Osteoblast (primary cell): Measurements from ENCODE around the gene RCOR1. TPM values are rescaled to one million over a fixed set of nuclear protein-coding genes. Genes with fewer than 3 reads are reported as not detected.
"Not testable (repeated sequence)": the region's sequence is repeated elsewhere in the genome, so short reads cannot be mapped to it uniquely, and the experiment has no call there.

Experiments
- DNase-seq: peaks from one replicate; pipeline ENCODE4 v3.0.0; 2011; ENCODE audit warnings: low spot score, mixed read lengths; ENCODE audit not compliant: insufficient read length; ENCODE audit errors: missing footprints
- H2AFZ ChIP-seq: 2 replicates; pipeline ENCODE4 v1.6.0; 2011; ENCODE audit warnings: mild to moderate bottlenecking, low read length
- H3K27ac ChIP-seq: 2 replicates; pipeline ENCODE4 v1.5.1; 2011; ENCODE audit warnings: mild to moderate bottlenecking, low read depth, low read length, moderate library complexity
- H3K27me3 ChIP-seq: 2 replicates; pipeline ENCODE4 v1.6.0; 2012; ENCODE audit warnings: mild to moderate bottlenecking, control low read depth, inconsistent platforms, low read length, moderate library complexity; ENCODE audit not compliant: insufficient read depth
- H3K36me3 ChIP-seq: 2 replicates; pipeline ENCODE4 v1.5.1; 2011; ENCODE audit warnings: mild to moderate bottlenecking, low read length, control low read depth, moderate library complexity; ENCODE audit not compliant: insufficient read depth
- H3K4me1 ChIP-seq: 2 replicates; pipeline ENCODE4 v1.5.1; 2011; ENCODE audit warnings: mild to moderate bottlenecking, low read length, control low read depth, moderate library complexity; ENCODE audit not compliant: insufficient read depth
- H3K4me2 ChIP-seq: 2 replicates; pipeline ENCODE4 v1.6.0; 2011; ENCODE audit warnings: mild to moderate bottlenecking, low read length; ENCODE audit not compliant: insufficient read depth
- H3K4me3 ChIP-seq: fragments of 200-600 bp; sonication (generic); 3 replicates; pipeline ENCODE4 v1.5.1; 2012; ENCODE audit warnings: mild to moderate bottlenecking, low read length, inconsistent platforms; ENCODE audit not compliant: insufficient read depth
- H3K79me2 ChIP-seq: 2 replicates; pipeline ENCODE4 v1.6.0; 2012; ENCODE audit warnings: mild to moderate bottlenecking, low read length, control low read depth, inconsistent platforms; ENCODE audit not compliant: insufficient read depth
- H3K9me3 ChIP-seq: 2 replicates; pipeline ENCODE4 v1.5.1; 2011; ENCODE audit warnings: low read depth, low read length, control low read depth
- H4K20me1 ChIP-seq: 2 replicates; pipeline ENCODE4 v1.6.0; 2012; ENCODE audit warnings: mild to moderate bottlenecking, low read length, control low read depth; ENCODE audit not compliant: insufficient read depth
- CTCF ChIP-seq: IDR thresholded peaks from 2 replicates; pipeline ENCODE4 v1.5.1; 2011; ENCODE audit warnings: mild to moderate bottlenecking, low read depth, low read length, moderate library complexity; ENCODE audit errors: extremely low read depth
- total RNA-seq: library from RNA; depleted of rRNA; stranded (reverse); fragments of >200 nt; gene quantifications from 2 replicates; pipeline ENCODE4 v1.2.3, GENCODE V29; 2012

RCOR1 gene
- total RNA-seq, 1 donor = 11.6 TPM

- Histone ChIP-seq H3K9me3 (no peaks in the 10 kb centered on the region), H2AFZ (no peak overlapping the region), H3K27ac (no peak overlapping the region), H3K4me2 (no peak overlapping the region), H3K4me1 (no peaks in the 10 kb centered on the region), H3K4me3 (no peak overlapping the region), H3K79me2 (no peaks in the 10 kb centered on the region), H3K27me3 (peaks cover 19% of the 10 kb centered on the region), H3K36me3 (no peaks in the 10 kb centered on the region), H4K20me1 (no peaks in the 10 kb centered on the region)
- peak; percentile 79 for DNase-seq
- no peak for TF ChIP-seq CTCF
Measured at GRCh38 chr14:102764220-102764671, 171.8 kb downstream of the RCOR1 start.

- H3K9me3 ChIP-seq, H3K4me3 ChIP-seq, H3K79me2 ChIP-seq, H3K27me3 ChIP-seq, H3K27ac ChIP-seq, H3K4me1 ChIP-seq, H3K4me2 ChIP-seq, H4K20me1 ChIP-seq, DNase-seq, H3K36me3 ChIP-seq, H2AFZ ChIP-seq: not testable (repeated sequence)
Measured at GRCh38 chr14:102765770-102766169, 173.3 kb downstream of the RCOR1 start.

GRCh38 chr14:102768223-102769048 lies 176.0 kb downstream of the RCOR1 start:
- Histone ChIP-seq H3K4me1 (no peaks in the 10 kb centered on the region), H2AFZ (no peak overlapping the region), H3K79me2 (no peaks in the 10 kb centered on the region), H4K20me1 (no peaks in the 10 kb centered on the region), H3K27ac (no peak overlapping the region), H3K27me3 (peaks cover 2% of the 10 kb centered on the region), H3K4me2 (no peak overlapping the region), H3K9me3 (no peaks in the 10 kb centered on the region), H3K36me3 (no peaks in the 10 kb centered on the region), H3K4me3 (no peak overlapping the region)
- no peak for TF ChIP-seq CTCF
- no peak for DNase-seq

GRCh38 chr14:102769049-102769327 lies 176.5 kb downstream of the RCOR1 start:
- H3K4me1 ChIP-seq = no peaks in the 10 kb centered on the region
- no peak overlapping the region for H2AFZ ChIP-seq
- H3K27ac ChIP-seq = no peak overlapping the region
- no peaks in the 10 kb centered on the region for H3K36me3 ChIP-seq
- no peak overlapping the region for H3K4me2 ChIP-seq
- H3K79me2 ChIP-seq = no peaks in the 10 kb centered on the region
- H3K27me3 ChIP-seq = peaks cover 2% of the 10 kb centered on the region
- no peaks in the 10 kb centered on the region for H4K20me1 ChIP-seq
- H3K4me3 ChIP-seq = no peak overlapping the region
- TF ChIP-seq CTCF = no peak
- peak; percentile 82 for DNase-seq
- H3K9me3 ChIP-seq = no peaks in the 10 kb centered on the region
